HG03558 (cell line): ENCODE results near the gene RPL18.

Experiments used
- ATAC-seq: cut with Tn5 transposase; IDR thresholded peaks from one replicate; pipeline ENCODE4 v1.9.1; 2021; ENCODE audit warnings: moderate number of reproducible peaks; ENCODE audit not compliant: unreplicated experiment; ENCODE audit errors: extremely low read depth

RPL18 gene

GRCh38 chr19:48615231-48616040, 3.5 kb downstream of the RPL18 start:
- no peak for ATAC-seq

- no peak for ATAC-seq
Observed at GRCh38 chr19:48614436-48615230, 4.3 kb downstream of the RPL18 start, which contains the start of gene FAM83E. FAM83E (minus strand) TSS chr19:48615076; CDS start chr19:48613372, 1,704 bp downstream.

DNA sequence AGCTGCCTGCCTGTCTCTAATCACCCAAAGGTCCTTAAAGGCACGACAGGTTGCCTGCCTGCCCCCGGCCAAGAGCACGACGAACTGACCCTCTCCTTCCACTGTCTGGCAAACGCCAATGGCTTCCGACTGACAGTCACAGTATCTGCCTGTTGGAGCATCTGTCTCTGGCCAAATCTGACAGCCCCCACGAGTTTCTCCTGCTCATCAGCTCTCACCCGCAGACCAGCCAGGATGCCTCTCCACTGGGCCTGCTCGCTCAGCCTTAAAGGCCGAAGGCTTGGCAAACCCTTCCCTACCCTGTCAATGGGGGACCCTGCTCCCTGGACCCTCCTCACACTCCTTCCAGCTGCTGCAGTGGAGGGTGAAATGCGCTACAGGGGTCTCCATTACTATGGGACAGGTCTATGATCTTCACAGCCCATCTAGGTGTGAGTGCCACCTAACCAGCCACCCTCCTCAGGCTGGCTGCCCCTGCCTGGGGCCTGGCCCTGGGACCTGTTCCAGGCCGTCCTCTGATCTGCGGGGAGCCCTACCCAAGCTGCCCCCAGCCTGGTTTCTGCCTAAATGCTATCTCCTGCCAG, 5.0 kb downstream of the RPL18 start:
- no peak for ATAC-seq

GRCh38 chr19:48613024-48613851, 5.7 kb downstream of the RPL18 start:
- ATAC-seq, result no peak

DNA sequence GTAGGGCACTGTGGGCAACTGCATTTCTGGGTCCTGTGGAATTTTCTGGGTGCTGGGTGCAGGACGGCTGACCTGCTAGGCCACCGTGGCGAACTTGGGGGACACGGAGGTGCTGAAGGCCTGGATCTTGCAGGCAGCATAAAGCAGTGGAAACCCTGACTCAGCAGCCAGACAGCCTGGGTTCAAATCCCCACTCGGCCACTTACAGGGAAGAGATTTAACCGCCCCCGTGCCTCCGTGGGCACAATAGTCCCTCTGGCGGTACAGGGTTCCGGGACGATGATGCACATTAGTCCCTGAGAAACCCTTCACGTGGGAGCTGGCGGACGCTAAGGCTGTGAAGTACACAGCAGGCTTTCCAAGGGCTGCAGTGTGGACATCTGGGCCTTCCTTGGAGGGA, 7.1 kb downstream of the RPL18 start:
- no peak for ATAC-seq

GRCh38 chr19:48609571-48610108, 9.3 kb downstream of the RPL18 start:
- no peak for ATAC-seq

DNA sequence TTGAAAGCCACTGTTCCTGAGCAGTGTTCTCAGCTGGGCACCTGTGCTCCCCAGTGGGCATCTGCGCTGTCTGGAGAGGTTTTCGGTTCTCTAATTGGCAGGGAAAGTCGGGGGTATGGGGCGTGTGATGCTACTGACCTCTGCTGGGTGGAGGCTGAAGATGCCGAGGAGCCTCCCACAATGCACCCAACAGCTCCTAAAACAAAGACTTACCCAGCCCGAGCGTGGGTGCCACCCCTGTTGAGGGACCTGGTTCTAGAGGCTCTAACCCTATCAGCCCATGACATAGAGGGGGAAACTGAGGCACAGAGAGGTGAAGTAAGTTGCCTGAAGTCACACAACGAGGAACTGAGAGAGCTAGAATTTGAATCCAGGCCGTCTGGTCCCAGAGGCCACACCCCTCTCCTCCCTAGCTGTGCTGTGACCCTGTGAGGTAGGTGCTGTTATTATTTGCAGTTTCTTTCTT, 10.1 kb downstream of the RPL18 start:
- ATAC-seq, result no peak

- no peak for ATAC-seq
Observed at GRCh38 chr19:48607359-48607755, 11.6 kb downstream of the RPL18 start.

DNA sequence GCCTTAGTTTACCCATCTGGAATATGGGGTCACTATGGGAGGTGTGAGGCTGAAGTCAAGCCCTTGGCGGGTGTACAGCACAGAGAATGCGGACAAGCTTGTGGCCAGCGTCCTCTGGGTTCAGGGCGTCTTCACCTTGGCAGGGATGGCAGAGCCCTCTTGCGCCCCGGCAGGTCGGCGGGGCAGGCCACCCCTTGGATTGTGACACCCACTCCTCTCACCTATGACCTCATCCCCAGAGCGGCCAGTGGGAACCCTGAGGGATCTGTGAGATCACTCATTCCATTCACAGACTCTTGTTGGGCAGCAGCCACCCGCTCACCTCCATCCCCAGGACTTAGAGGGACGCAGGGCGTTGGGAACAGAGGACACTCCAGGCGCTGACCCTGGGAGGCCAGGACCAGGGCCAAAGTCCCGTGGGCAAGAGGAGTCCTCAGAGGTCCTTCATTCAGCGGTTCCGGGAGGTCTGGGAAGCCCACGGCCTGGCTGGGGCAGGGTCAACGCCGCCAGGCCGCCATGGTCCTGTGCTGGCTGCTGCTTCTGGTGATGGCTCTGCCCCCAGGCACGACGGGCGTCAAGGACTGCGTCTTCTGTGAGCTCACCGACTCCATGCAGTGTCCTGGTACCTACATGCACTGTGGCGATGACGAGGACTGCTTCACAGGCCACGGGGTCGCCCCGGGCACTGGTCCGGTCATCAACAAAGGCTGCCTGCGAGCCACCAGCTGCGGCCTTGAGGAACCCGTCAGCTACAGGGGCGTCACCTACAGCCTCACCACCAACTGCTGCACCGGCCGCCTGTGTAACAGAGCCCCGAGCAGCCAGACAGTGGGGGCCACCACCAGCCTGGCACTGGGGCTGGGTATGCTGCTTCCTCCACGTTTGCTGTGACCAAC, 12.3 kb downstream of the RPL18 start, which contains the start of gene SPACA4:
TSS of gene SPACA4 (plus strand) at position 280 of the 896 bp plus-strand sequence. CDS start at position 517, 237 bp downstream.
- no peak for ATAC-seq

- ATAC-seq, result no peak
Observed at GRCh38 chr19:48603850-48604249, 15.1 kb downstream of the RPL18 start.

DNA sequence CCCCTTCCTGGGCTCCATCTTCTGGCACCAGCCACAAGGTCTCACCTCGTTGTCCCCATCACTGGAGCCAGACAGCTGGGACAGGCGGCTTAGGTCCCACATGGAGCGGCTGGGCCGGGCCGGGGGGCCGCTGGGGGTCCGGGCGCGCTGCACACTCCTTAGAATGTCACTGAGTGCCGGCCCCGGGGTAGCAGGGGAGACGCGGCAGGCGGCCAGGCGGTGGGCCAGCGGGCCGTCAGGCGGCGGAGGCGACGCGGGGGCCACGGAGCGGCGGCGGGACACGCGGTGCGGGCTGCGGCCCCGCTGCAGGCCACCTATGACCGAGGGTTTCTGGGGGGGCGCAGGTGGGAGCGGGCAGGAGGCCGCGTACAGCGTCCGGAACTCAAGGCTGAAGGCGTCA, 15.5 kb downstream of the RPL18 start:
- ATAC-seq, result no peak

DNA sequence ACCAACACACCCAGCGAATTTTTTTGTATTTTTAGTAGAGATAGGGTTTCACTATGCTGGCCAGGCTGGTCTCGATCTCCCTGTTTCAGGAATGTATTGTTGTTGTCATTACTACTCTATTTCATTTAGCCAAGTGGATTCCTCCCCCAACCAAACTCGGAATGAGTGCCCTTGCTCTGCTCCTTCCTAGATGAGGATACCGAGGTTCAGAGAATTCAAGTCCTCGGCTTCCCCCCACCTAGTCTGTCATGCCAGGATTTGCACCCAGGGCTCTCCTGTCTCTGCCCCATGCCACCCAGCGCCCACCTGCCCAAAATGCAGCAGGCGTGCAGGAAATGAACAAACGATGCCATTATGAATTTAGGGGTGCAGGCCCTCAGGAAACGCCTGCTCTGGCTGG, 16.0 kb downstream of the RPL18 start:
- no peak for ATAC-seq

DNA sequence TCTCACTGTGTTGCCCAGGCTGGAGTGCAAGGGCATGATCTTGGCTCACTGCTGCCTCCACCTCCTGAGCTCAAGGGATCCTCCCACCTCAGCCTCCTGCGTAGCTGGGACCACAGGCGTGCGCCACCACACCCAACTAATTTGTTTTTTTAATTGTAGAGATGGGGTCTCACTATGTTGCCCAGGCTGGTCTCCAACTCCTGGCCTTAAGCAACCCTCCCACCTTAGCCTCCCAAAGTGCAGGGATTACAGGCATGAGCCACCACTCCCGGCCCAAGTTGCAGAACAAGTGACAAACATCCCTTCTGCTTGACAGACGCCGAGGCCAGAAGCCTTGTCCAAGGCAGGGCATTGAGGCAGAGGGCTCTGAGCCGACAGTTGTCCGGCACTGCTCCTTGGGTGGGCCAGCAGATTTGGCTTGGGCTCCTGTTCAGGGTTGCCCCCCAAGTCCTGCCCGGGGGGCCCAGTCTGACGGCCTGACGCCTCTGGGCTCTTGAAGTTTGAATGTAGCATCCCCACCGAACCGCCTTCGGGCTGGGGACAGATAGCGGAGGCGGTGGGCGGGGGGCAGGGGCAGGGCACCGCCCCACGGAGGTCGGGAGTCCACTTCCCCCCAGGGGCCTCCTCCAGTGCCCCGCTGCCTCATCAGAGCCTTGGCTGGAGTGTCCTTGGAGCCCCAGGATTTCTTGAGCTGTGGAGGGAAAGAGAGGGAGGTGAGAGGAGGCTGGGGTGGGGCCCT, 18.1 kb downstream of the RPL18 start:
- no peak for ATAC-seq

GRCh38 chr19:48598996-48599700, 19.8 kb downstream of the RPL18 start:
- no peak for ATAC-seq

- no peak for ATAC-seq
Observed at GRCh38 chr19:48596679-48597465, 22.1 kb downstream of the RPL18 start.

- ATAC-seq, result no peak
Observed at GRCh38 chr19:48596237-48596636, 22.7 kb downstream of the RPL18 start.

GRCh38 chr19:48595833-48596232, 23.1 kb downstream of the RPL18 start:
- ATAC-seq, result no peak
